Measurements from ENCODE around the gene TSHZ3. TPM values are rescaled to one million over a fixed set of nuclear protein-coding genes. Genes with fewer than 3 reads are reported as not detected.

TSHZ3 gene
- total RNA-seq, 1 experiment from 2014 or later: not detected

DNA sequence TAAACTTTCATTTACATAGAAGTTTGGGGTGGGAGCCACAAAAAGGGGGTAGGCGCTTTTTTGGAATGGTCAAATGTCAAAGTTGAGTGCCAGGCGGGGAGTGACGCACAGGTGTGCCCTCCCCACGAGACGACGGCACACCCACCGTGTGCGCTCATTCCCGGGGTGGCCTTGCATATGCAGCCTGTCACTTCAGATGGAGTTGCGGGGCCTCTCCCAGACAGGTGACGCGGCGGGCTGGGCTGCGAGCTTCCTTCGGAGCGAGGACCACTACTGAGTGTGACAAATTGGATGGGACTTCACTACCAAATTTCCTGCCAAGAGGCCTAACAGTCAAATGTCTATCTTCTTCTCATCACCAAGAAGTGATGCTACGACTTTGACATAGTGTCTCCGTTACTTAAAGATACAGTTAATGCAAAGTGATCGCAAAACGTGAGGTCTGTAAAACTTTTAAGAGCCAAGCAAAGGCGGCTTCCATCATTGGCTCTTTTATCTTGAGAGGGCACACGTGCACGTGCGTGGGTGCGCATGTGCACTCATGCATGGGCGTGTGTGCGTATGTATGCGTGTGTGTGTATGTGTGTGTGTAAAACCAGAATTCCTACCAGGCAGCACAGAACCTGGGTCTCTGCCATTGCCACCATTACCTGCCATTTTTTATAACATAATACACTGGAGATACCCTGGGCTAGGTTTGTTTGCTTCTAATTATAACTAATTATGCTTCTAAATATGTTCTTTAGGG lies 43.1 kb downstream of the TSHZ3 start:
- no peak for TF ChIP-seq CTCF (IDR thresholded peaks at IDR 0.05; ENCODE audit: unreplicated experiment)
- Mint-ChIP-seq H3K27me3 (ENCODE audit: insufficient read depth, unreplicated experiment) (no peaks in the 10 kb centered on the region), H3K4me3 (ENCODE audit: unreplicated experiment) (no peak overlapping the region), H3K36me3 (ENCODE audit: insufficient read depth, unreplicated experiment) (no peaks in the 10 kb centered on the region), H3K9me3 (ENCODE audit: unreplicated experiment) (peaks cover 3% of the 10 kb centered on the region), H3K27ac (ENCODE audit: low read depth, unreplicated experiment) (no peak overlapping the region), H3K4me1 (ENCODE audit: insufficient read depth, unreplicated experiment) (no peaks in the 10 kb centered on the region)
- POLR2A ChIA-PET: no interaction called here
- CTCF ChIA-PET: interaction anchor here (0.7 kb wide), 1 partner anchor 975 kb away, joined by 3 read pairs; no protein-coding TSS in a partner anchor
- intact Hi-C loops (cut with micrococcal nuclease): no loop called here
- BruUV-seq (replicated peaks): no TSS peak
- no peak for DNase-seq (ENCODE audit: unreplicated experiment)

GRCh38 chr19:31304831-31305312 lies 44.4 kb downstream of the TSHZ3 start:
- DNase-seq (ENCODE audit: unreplicated experiment): no peak
- TF ChIP-seq CTCF (IDR thresholded peaks at IDR 0.05; ENCODE audit: unreplicated experiment): no peak
- Mint-ChIP-seq H3K9me3 (ENCODE audit: unreplicated experiment) (peaks cover 6% of the 10 kb centered on the region), H3K4me1 (ENCODE audit: insufficient read depth, unreplicated experiment) (no peaks in the 10 kb centered on the region), H3K27ac (ENCODE audit: low read depth, unreplicated experiment) (no peak overlapping the region), H3K27me3 (ENCODE audit: insufficient read depth, unreplicated experiment) (no peaks in the 10 kb centered on the region), H3K36me3 (ENCODE audit: insufficient read depth, unreplicated experiment) (no peaks in the 10 kb centered on the region), H3K4me3 (ENCODE audit: unreplicated experiment) (no peak overlapping the region)
- BruUV-seq (replicated peaks): no TSS peak
- CTCF ChIA-PET: no interaction called here
- POLR2A ChIA-PET: no interaction called here
- intact Hi-C loops (cut with micrococcal nuclease): no loop called here

- no peaks in the 10 kb centered on the region for H3K27me3 Mint-ChIP-seq (ENCODE audit: insufficient read depth, unreplicated experiment)
- no peaks in the 10 kb centered on the region for H3K36me3 Mint-ChIP-seq (ENCODE audit: insufficient read depth, unreplicated experiment)
- intact Hi-C loops (cut with micrococcal nuclease): no loop called here
- no peaks in the 10 kb centered on the region for H3K4me1 Mint-ChIP-seq (ENCODE audit: insufficient read depth, unreplicated experiment)
- H3K4me3 Mint-ChIP-seq (ENCODE audit: unreplicated experiment): no peak overlapping the region
- peaks cover 6% of the 10 kb centered on the region for H3K9me3 Mint-ChIP-seq (ENCODE audit: unreplicated experiment)
- DNase-seq (ENCODE audit: unreplicated experiment): no peak
- no TSS peak for BruUV-seq (replicated peaks)
- no peak for TF ChIP-seq CTCF (IDR thresholded peaks at IDR 0.05; ENCODE audit: unreplicated experiment)
- ChIA-PET CTCF (no interaction called here), POLR2A (no interaction called here)
- H3K27ac Mint-ChIP-seq (ENCODE audit: low read depth, unreplicated experiment): no peak overlapping the region
Observed at GRCh38 chr19:31303262-31303815, 45.9 kb downstream of the TSHZ3 start.

- intact Hi-C loops (cut with micrococcal nuclease): no loop called here
- H3K27me3 Mint-ChIP-seq (ENCODE audit: insufficient read depth, unreplicated experiment): no peaks in the 10 kb centered on the region
- H3K4me1 Mint-ChIP-seq (ENCODE audit: insufficient read depth, unreplicated experiment): no peaks in the 10 kb centered on the region
- no peak overlapping the region for H3K27ac Mint-ChIP-seq (ENCODE audit: low read depth, unreplicated experiment)
- no peak for TF ChIP-seq CTCF (IDR thresholded peaks at IDR 0.05; ENCODE audit: unreplicated experiment)
- H3K4me3 Mint-ChIP-seq (ENCODE audit: unreplicated experiment): no peak overlapping the region
- no peak for DNase-seq (ENCODE audit: unreplicated experiment)
- H3K36me3 Mint-ChIP-seq (ENCODE audit: insufficient read depth, unreplicated experiment): no peaks in the 10 kb centered on the region
- H3K9me3 Mint-ChIP-seq (ENCODE audit: unreplicated experiment): peaks cover 6% of the 10 kb centered on the region
- POLR2A ChIA-PET: no interaction called here
- no TSS peak for BruUV-seq (replicated peaks)
- CTCF ChIA-PET: no interaction called here
Observed at GRCh38 chr19:31301306-31301980, 47.8 kb downstream of the TSHZ3 start.

All from MCF 10A (cell line).